HCT116 (cell line): Measurements from ENCODE around the gene C1orf21. TPM values are rescaled to one million over a fixed set of nuclear protein-coding genes. Genes with fewer than 3 reads are reported as not detected.

Experiments
- ATAC-seq: fragments of 200-7000 bp; cut with Tn5 transposase; 2 replicates; pipeline ENCODE4 v1.9.1; 2020; ENCODE audit warnings: mild to moderate bottlenecking, moderate library complexity
- BruUV-seq: library from RNA; stranded (reverse); fragments of 400-500 nt; replicated peaks from 2 replicates; lab custom pipeline; 2021; lab: Mats Ljungman, UMichigan
- CTCF ChIA-PET: fragments of 300-600 bp; sonication (Branson Sonifier 250); formaldehyde crosslinking; loops from one replicate; lab custom pipeline; 2021; ENCODE audit warnings: antibody characterized with exemption; lab: Charles Lee
- POLR2A ChIA-PET: fragments of 300-600, 350-600 bp; sonication (Branson Sonifier 250); formaldehyde crosslinking; loops from one replicate; lab custom pipeline; 2021; ENCODE audit warnings: antibody characterized with exemption; lab: Charles Lee
- RAD21 ChIA-PET, 2 experiments: fragments of 300-600 bp; sonication (Branson Sonifier 250); formaldehyde crosslinking; loops; one replicate each; lab custom pipeline; 2023; ENCODE audit warnings: low total read pairs in 2 of 2; ENCODE audit not compliant: uncharacterized antibody in 2 of 2, unreplicated experiment in 2 of 2, low non-redundant PET in 1 of 2; lab: Charles Lee
- DNase-seq: peaks from one replicate; pipeline ENCODE4 v3.0.0-alpha.2; 2010; ENCODE audit warnings: low read depth, low spot score
- H2AFZ ChIP-seq: fragments of 200-600 bp; shearing (Covaris generic), sonication (generic); 2 replicates; pipeline ENCODE4 v1.6.1; 2017; ENCODE audit warnings: low read depth, mixed run types, mixed read lengths, antibody characterized with exemption, low read length; ENCODE audit not compliant: poor library complexity, severe bottlenecking
- H3K27ac ChIP-seq: 2 replicates; pipeline ENCODE4 v1.5.1; 2012; ENCODE audit warnings: low read depth, low read length
- H3K27me3 ChIP-seq: fragments of 200-600 bp; sonication (generic); 2 replicates; pipeline ENCODE4 v1.6.1; 2016; ENCODE audit warnings: mixed run types, low read length, mixed read lengths; ENCODE audit not compliant: insufficient read depth
- H3K36me3 ChIP-seq, 2 experiments: fragments of 200-500 bp in 1 of 2; fragments of 200-600 bp in 1 of 2; sonication (Bioruptor generic) in 1 of 2; sonication (generic) in 1 of 2; 2 replicates each; pipeline versions ENCODE4 v1.5.1 to v1.6.1; 2014 to 2016; ENCODE audit warnings: low read length in 2 of 2, inconsistent platforms in 1 of 2, mixed read lengths in 1 of 2, mixed run types in 1 of 2; ENCODE audit not compliant: insufficient read depth in 2 of 2, control insufficient read depth in 1 of 2
- H3K4me1 ChIP-seq, 2 experiments: fragments of 200-600 bp in 1 of 2; sonication (generic) in 1 of 2; 2 replicates each; pipeline versions ENCODE4 v1.5.1 to v1.6.1; 2012 to 2017; ENCODE audit warnings: low read length in 2 of 2, inconsistent platforms in 1 of 2, mild to moderate bottlenecking in 1 of 2, mixed read lengths in 1 of 2, mixed run types in 1 of 2, moderate library complexity in 1 of 2; ENCODE audit not compliant: insufficient read depth in 2 of 2, control insufficient read depth in 1 of 2
- H3K4me2 ChIP-seq: fragments of 200-600 bp; sonication (generic); 2 replicates; pipeline ENCODE4 v1.6.1; 2017; ENCODE audit warnings: mixed run types, low read length, mixed read lengths
- H3K4me3 ChIP-seq, 2 experiments: fragments of 200-600 bp in 1 of 2; sonication (generic) in 1 of 2; replicated peaks in 1 of 2; 2 replicates each; pipeline ENCODE4 v1.5.1; 2011 to 2016; ENCODE audit warnings: low read length in 2 of 2, control low read depth in 1 of 2, low read depth in 1 of 2, mild to moderate bottlenecking in 1 of 2, mixed read lengths in 1 of 2, mixed run types in 1 of 2
- H3K79me2 ChIP-seq: fragments of 200-600 bp; sonication (generic); 2 replicates; pipeline ENCODE4 v1.6.1; 2017; ENCODE audit warnings: mild to moderate bottlenecking, mixed run types, low read length, moderate library complexity, mixed read lengths; ENCODE audit not compliant: insufficient read depth
- H3K9ac ChIP-seq: fragments of 200-600 bp; sonication (generic); 2 replicates; pipeline ENCODE4 v1.6.1; 2016; ENCODE audit warnings: low read length, mixed read lengths
- H3K9me2 ChIP-seq: fragments of 200-600 bp; sonication (generic), shearing (Covaris generic); 2 replicates; pipeline ENCODE4 v1.6.1; 2017; ENCODE audit warnings: mixed run types, mild to moderate bottlenecking, moderate library complexity; ENCODE audit not compliant: insufficient read depth
- H3K9me3 ChIP-seq, 2 experiments: fragments of 200-500 bp in 1 of 2; fragments of 200-600 bp in 1 of 2; sonication (Bioruptor generic) in 1 of 2; sonication (generic) in 1 of 2; 2 replicates each; pipeline ENCODE4 v1.6.1; 2014 to 2017; ENCODE audit warnings: low read length in 2 of 2, mixed read lengths in 2 of 2, inconsistent platforms in 1 of 2, low read depth in 1 of 2, mild to moderate bottlenecking in 1 of 2, mixed run types in 1 of 2, moderate library complexity in 1 of 2; ENCODE audit not compliant: control insufficient read depth in 1 of 2, insufficient read depth in 1 of 2
- H4K20me1 ChIP-seq: fragments of 200-600 bp; sonication (generic), shearing (Covaris generic); 2 replicates; pipeline ENCODE4 v1.6.1; 2017; ENCODE audit warnings: mixed run types, mild to moderate bottlenecking, moderate library complexity; ENCODE audit not compliant: insufficient read depth
- CEBPB ChIP-seq: IDR thresholded peaks from 2 replicates; pipeline ENCODE4 v1.6.1; 2012; ENCODE audit warnings: low read depth
- CTCF ChIP-seq, 3 experiments: fragments of 200-600 bp in 1 of 3; sonication (generic) in 1 of 3; IDR thresholded peaks in 2 of 3; conservative IDR thresholded peaks in 1 of 3; 2 replicates each; pipeline ENCODE4 v1.5.1; 2012 to 2017; ENCODE audit warnings: low read depth in 2 of 3, low read length in 2 of 3, antibody characterized with exemption in 1 of 3, borderline replicate concordance in 1 of 3, control low read depth in 1 of 3, mild to moderate bottlenecking in 1 of 3, mixed read lengths in 1 of 3, mixed run types in 1 of 3, moderate library complexity in 1 of 3; ENCODE audit not compliant: insufficient read depth in 1 of 3
- EGR1 ChIP-seq: IDR thresholded peaks from 2 replicates; pipeline ENCODE4 v1.6.1; 2012; ENCODE audit warnings: low read depth
- ELF1 ChIP-seq: IDR thresholded peaks from 2 replicates; pipeline ENCODE4 v1.6.1; 2012; ENCODE audit warnings: low read depth, borderline replicate concordance
- EZH2phosphoT487 ChIP-seq: fragments of 200-600 bp; IDR thresholded peaks from 2 replicates; pipeline ENCODE4 v1.6.1; 2018; ENCODE audit warnings: antibody characterized with exemption, borderline replicate concordance
- POLR2A ChIP-seq: IDR thresholded peaks from 2 replicates; pipeline ENCODE4 v1.7.0; 2011; ENCODE audit warnings: borderline replicate concordance; ENCODE audit not compliant: insufficient read depth, insufficient read length; ENCODE audit errors: extremely low read depth
- RAD21 ChIP-seq: IDR thresholded peaks from 2 replicates; pipeline ENCODE4 v1.6.1; 2012; ENCODE audit warnings: low read depth, mild to moderate bottlenecking
- SIN3A ChIP-seq: IDR thresholded peaks from 2 replicates; pipeline ENCODE4 v1.6.1; 2012; ENCODE audit warnings: low read depth
- SRF ChIP-seq: IDR thresholded peaks from 2 replicates; pipeline ENCODE4 v1.6.1; 2012; ENCODE audit warnings: low read depth
- TCF7L2 ChIP-seq: IDR thresholded peaks from 2 replicates; pipeline ENCODE4 v1.7.0; 2011; ENCODE audit warnings: borderline replicate concordance, inconsistent platforms; ENCODE audit not compliant: insufficient read depth, insufficient read length; ENCODE audit errors: extremely low read depth
- YY1 ChIP-seq: IDR thresholded peaks from 2 replicates; pipeline ENCODE4 v1.6.1; 2011; ENCODE audit warnings: low read length, low read depth, moderate library complexity, mild to moderate bottlenecking; ENCODE audit not compliant: insufficient replicate concordance; ENCODE audit errors: extremely low read depth
- ZFX ChIP-seq: fragments of 450-650 bp; IDR thresholded peaks from 2 replicates; pipeline ENCODE4 v1.6.1; 2017
- intact Hi-C: fragments of 100-400 bp; cut with micrococcal nuclease; formaldehyde crosslinking; loops from 2 replicates; pipeline ENCODE4 v1.10.0; 2022
- total RNA-seq: library from RNA; stranded (reverse); gene quantifications from one replicate; pipeline ENCODE4 v1.2.1, GENCODE V29; 2021; ENCODE audit not compliant: unreplicated experiment
- TF ChIP-seq, protein P1 (sequence below): IDR thresholded peaks from 2 replicates; pipeline ENCODE4 v1.6.1; 2012; ENCODE audit warnings: low read depth
- TF ChIP-seq, protein P2 (sequence below): IDR thresholded peaks from 2 replicates; pipeline ENCODE4 v1.6.1; 2011; ENCODE audit warnings: mild to moderate bottlenecking, low read length, moderate library complexity; ENCODE audit not compliant: insufficient replicate concordance; ENCODE audit errors: extremely low read depth
- TF ChIP-seq, protein P3 (sequence below): IDR thresholded peaks from 2 replicates; pipeline ENCODE4 v1.6.1; 2012

The C1orf21 gene
- total RNA-seq, 1 experiment from 2014 or later: 8.9 TPM

DNA sequence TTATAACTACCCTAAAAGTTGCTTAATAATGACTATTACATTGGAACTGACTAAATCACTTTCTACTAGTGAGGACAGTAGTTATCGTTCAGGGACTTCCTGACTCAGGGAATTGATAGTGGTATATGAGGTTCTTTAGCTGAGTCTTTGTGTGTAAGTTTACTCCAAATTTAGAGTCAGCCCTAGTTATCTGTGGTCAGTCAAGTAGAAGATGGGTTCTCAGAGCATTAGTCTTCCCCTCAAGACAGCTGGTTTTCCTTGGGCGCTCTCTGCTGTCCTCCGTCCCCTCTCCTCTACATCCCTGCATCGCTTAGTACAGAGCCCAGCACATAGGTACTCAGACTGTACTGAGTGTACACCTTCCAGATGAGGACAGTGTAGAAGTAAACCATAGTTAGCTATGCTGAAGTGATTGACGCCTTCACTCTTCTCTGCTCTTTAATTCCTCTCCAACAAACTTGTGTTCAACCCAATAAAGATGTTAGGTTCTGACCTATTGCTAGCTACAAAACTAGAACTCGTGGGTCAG lies 116.5 kb downstream of the C1orf21 start:
- no peaks in the 10 kb centered on the region for H3K4me1 ChIP-seq
- POLR2A ChIA-PET: no interaction called here

More for the DNA sequence above, 116.5 kb downstream of the C1orf21 start:
- Histone ChIP-seq H3K9ac (no peak overlapping the region), H3K4me3 (no peak overlapping the region), H3K27ac (no peak overlapping the region), H3K27me3 (no peaks in the 10 kb centered on the region), H3K9me2 (no peaks in the 10 kb centered on the region), H3K79me2 (no peaks in the 10 kb centered on the region), H3K36me3 (no peaks in the 10 kb centered on the region), H3K9me3 (no peaks in the 10 kb centered on the region), H4K20me1 (no peaks in the 10 kb centered on the region), H3K4me2 (no peak overlapping the region), H2AFZ (no peak overlapping the region)
- ATAC-seq: no peak
- no TSS peak for BruUV-seq
- no peak for DNase-seq
- CTCF ChIA-PET: no interaction called here
- RAD21 ChIA-PET: no interaction called here
- intact Hi-C loops: no loop called here
- TF ChIP-seq, protein P1, sequence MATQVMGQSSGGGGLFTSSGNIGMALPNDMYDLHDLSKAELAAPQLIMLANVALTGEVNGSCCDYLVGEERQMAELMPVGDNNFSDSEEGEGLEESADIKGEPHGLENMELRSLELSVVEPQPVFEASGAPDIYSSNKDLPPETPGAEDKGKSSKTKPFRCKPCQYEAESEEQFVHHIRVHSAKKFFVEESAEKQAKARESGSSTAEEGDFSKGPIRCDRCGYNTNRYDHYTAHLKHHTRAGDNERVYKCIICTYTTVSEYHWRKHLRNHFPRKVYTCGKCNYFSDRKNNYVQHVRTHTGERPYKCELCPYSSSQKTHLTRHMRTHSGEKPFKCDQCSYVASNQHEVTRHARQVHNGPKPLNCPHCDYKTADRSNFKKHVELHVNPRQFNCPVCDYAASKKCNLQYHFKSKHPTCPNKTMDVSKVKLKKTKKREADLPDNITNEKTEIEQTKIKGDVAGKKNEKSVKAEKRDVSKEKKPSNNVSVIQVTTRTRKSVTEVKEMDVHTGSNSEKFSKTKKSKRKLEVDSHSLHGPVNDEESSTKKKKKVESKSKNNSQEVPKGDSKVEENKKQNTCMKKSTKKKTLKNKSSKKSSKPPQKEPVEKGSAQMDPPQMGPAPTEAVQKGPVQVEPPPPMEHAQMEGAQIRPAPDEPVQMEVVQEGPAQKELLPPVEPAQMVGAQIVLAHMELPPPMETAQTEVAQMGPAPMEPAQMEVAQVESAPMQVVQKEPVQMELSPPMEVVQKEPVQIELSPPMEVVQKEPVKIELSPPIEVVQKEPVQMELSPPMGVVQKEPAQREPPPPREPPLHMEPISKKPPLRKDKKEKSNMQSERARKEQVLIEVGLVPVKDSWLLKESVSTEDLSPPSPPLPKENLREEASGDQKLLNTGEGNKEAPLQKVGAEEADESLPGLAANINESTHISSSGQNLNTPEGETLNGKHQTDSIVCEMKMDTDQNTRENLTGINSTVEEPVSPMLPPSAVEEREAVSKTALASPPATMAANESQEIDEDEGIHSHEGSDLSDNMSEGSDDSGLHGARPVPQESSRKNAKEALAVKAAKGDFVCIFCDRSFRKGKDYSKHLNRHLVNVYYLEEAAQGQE: no peak
- TF ChIP-seq, protein P2, sequence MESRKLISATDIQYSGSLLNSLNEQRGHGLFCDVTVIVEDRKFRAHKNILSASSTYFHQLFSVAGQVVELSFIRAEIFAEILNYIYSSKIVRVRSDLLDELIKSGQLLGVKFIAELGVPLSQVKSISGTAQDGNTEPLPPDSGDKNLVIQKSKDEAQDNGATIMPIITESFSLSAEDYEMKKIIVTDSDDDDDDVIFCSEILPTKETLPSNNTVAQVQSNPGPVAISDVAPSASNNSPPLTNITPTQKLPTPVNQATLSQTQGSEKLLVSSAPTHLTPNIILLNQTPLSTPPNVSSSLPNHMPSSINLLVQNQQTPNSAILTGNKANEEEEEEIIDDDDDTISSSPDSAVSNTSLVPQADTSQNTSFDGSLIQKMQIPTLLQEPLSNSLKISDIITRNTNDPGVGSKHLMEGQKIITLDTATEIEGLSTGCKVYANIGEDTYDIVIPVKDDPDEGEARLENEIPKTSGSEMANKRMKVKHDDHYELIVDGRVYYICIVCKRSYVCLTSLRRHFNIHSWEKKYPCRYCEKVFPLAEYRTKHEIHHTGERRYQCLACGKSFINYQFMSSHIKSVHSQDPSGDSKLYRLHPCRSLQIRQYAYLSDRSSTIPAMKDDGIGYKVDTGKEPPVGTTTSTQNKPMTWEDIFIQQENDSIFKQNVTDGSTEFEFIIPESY: no peak
- TF ChIP-seq POLR2A (no peak), YY1 (no peak), ZFX (no peak), SIN3A (no peak), RAD21 (no peak), CEBPB (no peak), SRF (no peak), CTCF (IDR thresholded peaks at IDR 0.05 in 2 of 3, conservative IDR thresholded peaks at IDR 0.05 in 1 of 3; ENCODE audit: borderline replicate concordance in 1 of 3, insufficient read depth in 1 of 3, low read depth in 2 of 3, low read length in 2 of 3) (no peak), EZH2phosphoT487 (no peak), TCF7L2 (no peak), ELF1 (no peak), EGR1 (no peak)
- TF ChIP-seq, protein P3, sequence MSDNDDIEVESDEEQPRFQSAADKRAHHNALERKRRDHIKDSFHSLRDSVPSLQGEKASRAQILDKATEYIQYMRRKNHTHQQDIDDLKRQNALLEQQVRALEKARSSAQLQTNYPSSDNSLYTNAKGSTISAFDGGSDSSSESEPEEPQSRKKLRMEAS: no peak
